Sigmoid colon (tissue), 7 donors: ENCODE measurements around the gene RAD21L1. TPM values are rescaled to one million over a fixed set of nuclear protein-coding genes. Genes with fewer than 3 reads are reported as not detected.

ENCODE experiments used
- DNase-seq: peaks from one replicate; pipeline ENCODE4 v3.0.0-alpha.2; 2019
- H3K27ac ChIP-seq, 4 donors: fragments of 200-600 bp; sonication (generic); one replicate each; pipeline ENCODE4 v1.5.1; 2016 to 2019; ENCODE audit warnings: mild to moderate bottlenecking in 1 of 4
- H3K27me3 ChIP-seq, 3 donors: fragments of 200-600 bp; sonication (generic); one replicate each; pipeline ENCODE4 v1.5.1; 2019; ENCODE audit warnings: mild to moderate bottlenecking in 1 of 3
- H3K36me3 ChIP-seq, 4 donors: fragments of 200-600 bp; sonication (generic); one replicate each; pipeline ENCODE4 v1.5.1; 2016 to 2019
- H3K4me1 ChIP-seq, 4 donors: fragments of 200-600 bp; sonication (generic); one replicate each; pipeline ENCODE4 v1.5.1; 2017 to 2019
- H3K4me3 ChIP-seq, 4 donors: fragments of 200-600 bp; sonication (generic); one replicate each; pipeline ENCODE4 v1.5.1; 2017 to 2019; ENCODE audit warnings: mild to moderate bottlenecking in 2 of 4, moderate library complexity in 1 of 4
- H3K9me3 ChIP-seq, 4 donors: fragments of 200-600 bp in 3 of 4; sonication (generic) in 3 of 4; one replicate each; pipeline versions ENCODE4 v1.5.1 to v1.6.1; 2013 to 2019
- EP300 ChIP-seq, 4 donors: sonication (generic); formaldehyde crosslinking; IDR thresholded peaks; one replicate each; pipeline ENCODE4 v1.6.1; 2017; ENCODE audit warnings: antibody characterized with exemption in 4 of 4
- POLR2A ChIP-seq, 2 donors: fragments of 450-650 bp; IDR thresholded peaks; one replicate each; pipeline ENCODE4 v1.6.1; 2016; ENCODE audit warnings: antibody characterized with exemption in 2 of 2, mild to moderate bottlenecking in 2 of 2, moderate library complexity in 2 of 2
- POLR2AphosphoS5 ChIP-seq, 4 donors: sonication (generic); formaldehyde crosslinking; IDR thresholded peaks; one replicate each; pipeline ENCODE4 v1.6.1; 2017; ENCODE audit warnings: antibody characterized with exemption in 4 of 4
- WGBS, 2 donors: extraction: QIAGEN DNeasy Blood & Tissue Kit; methylation state at CpG; one replicate each; pipeline ENCODE4 v1.1.7; 2013; 5-methylcytosine and 5-hydroxymethylcytosine counted together
- intact Hi-C: fragments of 100-400 bp; cut with DNase I; formaldehyde crosslinking; loops from one replicate; pipeline ENCODE4 v1.15.1; 2023
- polyA plus RNA-seq, 3 donors: library from polyadenylated mRNA; stranded (reverse); fragments of 200-250 nt; gene quantifications; one replicate each; pipeline ENCODE4 v1.2.3, GENCODE V29; 2013
- total RNA-seq, 4 donors: library from RNA; depleted of rRNA; stranded (reverse); fragments of >200 nt; gene quantifications; one replicate each; pipeline ENCODE4 v1.1.0, GENCODE V29; 2016
- TF ChIP-seq, protein P1 (sequence below), 4 experiments: fragments of 450-650 bp in 3 of 4; fragments of 200-600 bp in 1 of 4; IDR thresholded peaks; one replicate each; pipeline ENCODE4 v1.5.1; 2016 to 2019; ENCODE audit warnings: antibody characterized with exemption in 4 of 4, mild to moderate bottlenecking in 3 of 4, moderate library complexity in 2 of 4
- donor health status: healthy with polysubstance abuse.
- donor health status: Bipolar disorder and iron deficiency.
- donor health status: healthy.

The RAD21L1 gene
- total and polyA plus RNA-seq, 7 donors = not detected

DNA sequence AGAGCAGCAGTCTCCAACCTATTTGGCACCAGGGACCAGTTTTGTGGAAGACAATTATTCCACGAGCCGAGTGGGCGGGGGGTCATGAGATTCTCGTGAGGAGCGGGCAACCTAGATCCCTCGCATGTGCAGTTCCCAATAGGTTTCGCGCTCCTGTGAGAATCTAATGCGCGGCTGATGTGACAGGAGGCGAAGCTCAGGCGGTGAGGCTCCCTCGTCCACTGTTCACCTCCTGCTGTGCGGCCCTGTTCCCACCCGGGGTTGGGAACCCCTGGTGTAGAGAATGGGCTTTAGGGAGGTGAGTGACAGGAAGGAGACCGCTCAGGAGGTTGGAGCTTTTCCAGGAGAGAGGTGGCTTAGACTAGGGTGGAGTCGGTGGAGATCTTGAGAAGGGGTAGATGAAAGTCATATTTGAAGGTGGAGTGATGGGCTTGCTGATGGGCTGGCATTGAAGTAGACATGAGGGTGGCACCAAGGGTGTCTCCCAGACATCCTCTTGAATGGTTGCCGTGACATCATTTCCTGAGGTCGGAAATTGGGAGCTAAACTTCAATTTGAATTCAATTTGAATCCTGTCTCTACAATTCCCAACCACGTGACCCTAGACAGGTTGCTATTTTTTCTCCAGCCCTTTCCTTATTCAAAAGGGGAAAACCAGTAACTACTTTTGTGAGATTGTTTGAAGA is 1.5 kb upstream of the RAD21L1 start:
- WGBS, 2 donors = 80 to 85% methylated on average over 20 of the region's 20 CpGs
- peaks cover 9 to 34% (median 33%) of the 10 kb centered on the region in 3 donors for H3K27me3 ChIP-seq
- peaks cover 0 to 19% (median 14%) of the 10 kb centered on the region in 4 donors for H3K4me1 ChIP-seq
- H3K4me3 ChIP-seq = no peak overlapping the region
- TF ChIP-seq POLR2A (IDR thresholded peaks at IDR 0.05) (no peak), POLR2AphosphoS5 (IDR thresholded peaks at IDR 0.05) (no peak), EP300 (IDR thresholded peaks at IDR 0.05) (no peak)
- TF ChIP-seq, protein P1, sequence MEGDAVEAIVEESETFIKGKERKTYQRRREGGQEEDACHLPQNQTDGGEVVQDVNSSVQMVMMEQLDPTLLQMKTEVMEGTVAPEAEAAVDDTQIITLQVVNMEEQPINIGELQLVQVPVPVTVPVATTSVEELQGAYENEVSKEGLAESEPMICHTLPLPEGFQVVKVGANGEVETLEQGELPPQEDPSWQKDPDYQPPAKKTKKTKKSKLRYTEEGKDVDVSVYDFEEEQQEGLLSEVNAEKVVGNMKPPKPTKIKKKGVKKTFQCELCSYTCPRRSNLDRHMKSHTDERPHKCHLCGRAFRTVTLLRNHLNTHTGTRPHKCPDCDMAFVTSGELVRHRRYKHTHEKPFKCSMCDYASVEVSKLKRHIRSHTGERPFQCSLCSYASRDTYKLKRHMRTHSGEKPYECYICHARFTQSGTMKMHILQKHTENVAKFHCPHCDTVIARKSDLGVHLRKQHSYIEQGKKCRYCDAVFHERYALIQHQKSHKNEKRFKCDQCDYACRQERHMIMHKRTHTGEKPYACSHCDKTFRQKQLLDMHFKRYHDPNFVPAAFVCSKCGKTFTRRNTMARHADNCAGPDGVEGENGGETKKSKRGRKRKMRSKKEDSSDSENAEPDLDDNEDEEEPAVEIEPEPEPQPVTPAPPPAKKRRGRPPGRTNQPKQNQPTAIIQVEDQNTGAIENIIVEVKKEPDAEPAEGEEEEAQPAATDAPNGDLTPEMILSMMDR (IDR thresholded peaks at IDR 0.05) = no peak
- H3K27ac ChIP-seq = no peak overlapping the region
- intact Hi-C loops = no loop called here
- H3K36me3 ChIP-seq = no peaks in the 10 kb centered on the region
- H3K9me3 ChIP-seq = no peaks in the 10 kb centered on the region
- DNase-seq = no peak

DNA sequence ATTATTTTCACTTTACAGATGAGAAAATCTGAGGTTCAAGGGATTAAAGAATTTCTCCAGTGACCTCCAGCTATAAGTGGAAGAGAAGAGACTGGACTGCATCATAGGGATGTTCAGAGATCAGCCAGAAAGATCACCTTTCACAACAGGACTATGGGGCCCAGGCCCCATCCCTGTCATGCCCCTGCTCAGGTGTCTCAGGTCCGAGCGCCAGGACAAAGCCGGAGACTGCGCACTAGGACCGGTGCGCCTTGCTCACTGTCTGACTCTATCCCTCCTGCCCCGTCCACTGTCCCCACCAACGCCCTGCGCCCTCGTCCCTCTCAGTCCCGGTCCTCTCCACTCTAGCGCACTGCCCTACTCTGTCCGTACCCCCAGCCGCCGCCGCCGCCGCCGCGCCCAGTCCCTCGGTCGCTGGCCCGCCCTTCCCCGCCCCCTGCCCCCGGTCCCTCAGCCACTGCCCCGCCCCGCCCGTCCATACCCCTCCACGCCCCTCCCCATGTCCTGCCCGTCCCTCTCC is 521 bp upstream of the RAD21L1 start:
- H3K27me3 ChIP-seq = peaks cover 9 to 44% (median 35%) of the 10 kb centered on the region in 3 donors
- H3K4me3 ChIP-seq = peak overlapping the region; percentile 14 to 63 (median 52)
- no peaks in the 10 kb centered on the region for H3K9me3 ChIP-seq
- TF ChIP-seq EP300 (IDR thresholded peaks at IDR 0.05) (no peak), POLR2AphosphoS5 (IDR thresholded peaks at IDR 0.05) (no peak), POLR2A (IDR thresholded peaks at IDR 0.05) (no peak)
- TF ChIP-seq, protein P1 (IDR thresholded peaks at IDR 0.05) = no peak
- H3K27ac ChIP-seq = peak overlapping the region in 2 of 4 donors; percentile 27 to 65
- 2 to 6% methylated on average over 30 of the region's 30 CpGs for WGBS, 2 donors
- no peak for DNase-seq
- intact Hi-C loops = no loop called here
- H3K36me3 ChIP-seq = no peaks in the 10 kb centered on the region
- H3K4me1 ChIP-seq = peaks cover 0 to 19% (median 14%) of the 10 kb centered on the region in 4 donors

DNA sequence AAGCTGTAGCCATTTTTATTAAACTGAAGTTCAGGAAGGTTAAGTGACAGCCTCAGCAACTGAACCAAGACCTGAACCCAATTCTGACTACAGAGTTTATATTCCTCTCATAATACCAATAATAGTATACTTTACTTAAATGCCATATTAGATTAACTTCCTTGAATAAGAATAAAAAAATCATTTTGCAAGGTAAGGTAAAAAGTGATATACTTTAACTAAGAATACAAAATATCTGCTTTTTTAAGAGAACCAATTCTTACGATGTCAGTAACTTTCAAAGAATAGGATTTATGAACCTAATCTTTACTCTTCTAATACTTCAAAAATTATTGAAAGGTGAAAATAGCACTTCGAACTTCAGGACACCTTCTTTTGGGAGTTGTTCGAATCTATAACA is 3.7 kb downstream of the RAD21L1 start:
- no peak for DNase-seq
- Histone ChIP-seq H3K9me3 (no peaks in the 10 kb centered on the region), H3K27ac (no peak overlapping the region), H3K4me1 (peaks cover 0 to 19% (median 14%) of the 10 kb centered on the region in 4 donors), H3K36me3 (no peaks in the 10 kb centered on the region), H3K27me3 (peaks cover 9 to 59% (median 35%) of the 10 kb centered on the region in 3 donors), H3K4me3 (no peak overlapping the region)
- TF ChIP-seq EP300 (IDR thresholded peaks at IDR 0.05) (no peak), POLR2A (IDR thresholded peaks at IDR 0.05) (no peak), POLR2AphosphoS5 (IDR thresholded peaks at IDR 0.05) (no peak)
- TF ChIP-seq, protein P1 (IDR thresholded peaks at IDR 0.05) = no peak
- 86 to 90% methylated on average over 3 of the region's 3 CpGs for WGBS, 2 donors
- intact Hi-C loops = no loop called here

DNA sequence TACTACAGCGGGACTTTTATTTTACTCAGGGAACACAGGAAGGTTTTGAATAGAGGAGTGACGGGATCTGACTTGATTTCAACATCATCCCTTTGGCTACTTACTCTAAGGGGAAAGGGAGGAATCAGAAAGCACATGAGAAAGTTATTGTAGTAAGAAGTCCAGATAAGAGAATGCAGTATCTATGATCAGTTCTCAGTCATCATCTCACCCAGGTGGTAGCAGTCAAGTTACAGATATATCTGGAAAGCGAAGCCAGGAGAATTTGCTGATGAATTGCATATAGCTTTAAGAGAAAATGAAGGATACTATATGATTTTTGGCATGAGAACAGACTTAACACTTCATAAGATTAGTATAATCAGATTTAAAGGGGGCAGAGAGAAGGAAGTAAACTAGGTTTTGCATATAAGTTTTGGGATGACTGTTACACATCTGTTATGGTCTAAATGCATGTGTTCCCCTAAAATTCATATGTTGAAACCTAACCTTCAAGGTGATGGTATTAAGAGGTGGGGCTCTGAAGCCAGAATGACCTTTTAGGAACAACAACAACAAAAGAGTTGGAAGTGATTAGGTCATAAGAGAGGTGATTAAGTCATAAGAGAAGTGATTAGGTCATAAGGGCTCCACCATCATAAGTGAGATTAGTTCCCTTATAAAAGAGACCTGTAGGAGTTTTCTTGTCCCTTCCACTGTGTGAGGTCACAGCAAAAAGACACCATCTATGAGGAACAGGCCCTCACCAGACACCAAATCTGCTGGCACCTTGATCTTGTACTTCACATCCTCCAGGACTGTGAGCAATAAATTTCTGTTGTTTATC is 6.7 kb downstream of the RAD21L1 start:
- intact Hi-C loops = no loop called here
- Histone ChIP-seq H3K4me1 (no peaks in the 10 kb centered on the region), H3K27me3 (peaks cover 3 to 43% (median 18%) of the 10 kb centered on the region in 3 donors), H3K36me3 (no peaks in the 10 kb centered on the region), H3K9me3 (no peaks in the 10 kb centered on the region), H3K4me3 (no peak overlapping the region), H3K27ac (no peak overlapping the region)
- 89 to 93% methylated on average over 3 of the region's 3 CpGs for WGBS, 2 donors
- TF ChIP-seq POLR2AphosphoS5 (IDR thresholded peaks at IDR 0.05) (no peak), POLR2A (IDR thresholded peaks at IDR 0.05) (no peak)
- DNase-seq = no peak

DNA sequence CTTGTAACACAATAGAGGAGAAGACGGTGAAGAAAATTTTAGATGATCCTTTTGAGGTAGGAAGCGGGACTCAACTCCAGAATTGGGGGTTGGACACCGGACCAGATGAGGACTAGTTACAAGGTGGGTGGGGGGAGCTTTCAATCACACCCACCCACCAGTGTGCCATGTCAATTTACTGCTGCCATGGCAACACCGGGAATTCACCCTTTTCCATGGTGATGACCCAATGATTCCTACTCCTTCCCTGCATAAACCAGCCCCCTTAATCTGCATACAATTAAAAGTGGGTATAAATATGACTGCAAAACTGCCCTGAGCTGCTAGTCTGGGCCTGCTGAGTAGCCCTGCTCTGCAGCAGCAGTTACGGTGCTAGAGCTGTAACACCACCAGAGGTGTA is 14.7 kb downstream of the RAD21L1 start:
- no peaks in the 10 kb centered on the region for H3K9me3 ChIP-seq
- no peak overlapping the region for H3K4me3 ChIP-seq
- H3K36me3 ChIP-seq = no peaks in the 10 kb centered on the region
- WGBS, 2 donors = 89 to 93% methylated on average over 5 of the region's 5 CpGs
- peaks cover 0 to 17% (median 0%) of the 10 kb centered on the region in 3 donors for H3K27me3 ChIP-seq
- no peak overlapping the region for H3K27ac ChIP-seq
- no peaks in the 10 kb centered on the region for H3K4me1 ChIP-seq
- TF ChIP-seq POLR2A (IDR thresholded peaks at IDR 0.05) (no peak), POLR2AphosphoS5 (IDR thresholded peaks at IDR 0.05) (no peak), EP300 (IDR thresholded peaks at IDR 0.05) (no peak)
- TF ChIP-seq, protein P1 (IDR thresholded peaks at IDR 0.05) = no peak
- intact Hi-C loops = no loop called here
- no peak for DNase-seq
